ENCODE data around the gene MCL1.
"Not testable (repeated sequence)": the region's sequence is repeated elsewhere in the genome, so short reads cannot be mapped to it uniquely, and the experiment has no call there.

The MCL1 gene

GRCh38 chr1:150566589-150567340 is 12.6 kb downstream of the MCL1 start:
- H3K4me3 ChIP-seq (ENCODE audit: control insufficient read depth, low read depth, low read length) = no peak overlapping the region
- TF ChIP-seq CTCF (conservative IDR thresholded peaks at IDR 0.05; ENCODE audit: control insufficient read depth, insufficient read depth, low read depth, low read length) = no peak
- no peak for DNase-seq (ENCODE audit: low read depth)

- H3K4me3 ChIP-seq (ENCODE audit: control insufficient read depth, low read depth, low read length); DNase-seq (ENCODE audit: low read depth): not testable (repeated sequence)
Observed at GRCh38 chr1:150565240-150565991, 14.0 kb downstream of the MCL1 start.

GRCh38 chr1:150564051-150564991 is 15.1 kb downstream of the MCL1 start:
- peak; percentile 80 for DNase-seq (ENCODE audit: low read depth)
- no peak for TF ChIP-seq CTCF (conservative IDR thresholded peaks at IDR 0.05; ENCODE audit: control insufficient read depth, insufficient read depth, low read depth, low read length)
- no peak overlapping the region for H3K4me3 ChIP-seq (ENCODE audit: control insufficient read depth, low read depth, low read length)

GRCh38 chr1:150563340-150564038 is 15.9 kb downstream of the MCL1 start:
- TF ChIP-seq CTCF (conservative IDR thresholded peaks at IDR 0.05; ENCODE audit: control insufficient read depth, insufficient read depth, low read depth, low read length) = no peak
- peak; percentile 50 for DNase-seq (ENCODE audit: low read depth)
- H3K4me3 ChIP-seq (ENCODE audit: control insufficient read depth, low read depth, low read length) = no peak overlapping the region

- H3K4me3 ChIP-seq (ENCODE audit: control insufficient read depth, low read depth, low read length) = no peak overlapping the region
- no peak for DNase-seq (ENCODE audit: low read depth)
- TF ChIP-seq CTCF (conservative IDR thresholded peaks at IDR 0.05; ENCODE audit: control insufficient read depth, insufficient read depth, low read depth, low read length) = no peak
Observed at GRCh38 chr1:150562446-150563339, 16.7 kb downstream of the MCL1 start.

GRCh38 chr1:150561974-150562445 is 17.4 kb downstream of the MCL1 start:
- DNase-seq (ENCODE audit: low read depth) = peak; percentile 94
- peak overlapping the region; percentile 51 for H3K4me3 ChIP-seq (ENCODE audit: control insufficient read depth, low read depth, low read length)
- TF ChIP-seq CTCF (conservative IDR thresholded peaks at IDR 0.05; ENCODE audit: control insufficient read depth, insufficient read depth, low read depth, low read length) = no peak

All from fibroblast of mammary gland (primary cell).